ENCODE data around the gene SLC22A5.
"Not testable (repeated sequence)": the region's sequence is repeated elsewhere in the genome, so short reads cannot be mapped to it uniquely, and the experiment has no call there.

Gene SLC22A5

DNA sequence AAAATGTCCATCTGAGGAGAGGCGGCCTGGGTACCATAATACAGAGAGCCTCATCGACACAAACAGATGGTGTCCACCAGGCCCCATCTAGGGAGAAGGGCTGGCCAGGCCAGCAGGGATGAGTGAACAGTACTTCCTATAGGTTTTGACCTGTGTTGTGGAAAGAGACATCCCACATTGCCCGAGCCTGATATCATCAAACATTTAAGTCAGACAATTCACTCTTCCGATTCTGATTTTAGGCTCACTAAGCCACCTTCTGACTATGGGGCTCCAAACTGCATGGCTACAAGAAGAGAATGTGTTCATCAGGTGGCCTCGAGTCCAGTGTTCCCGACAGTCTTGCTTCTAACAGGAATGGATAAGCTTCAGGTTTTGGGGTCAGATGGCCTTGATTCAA lies 38.9 kb downstream of the SLC22A5 start:
- Histone ChIP-seq H3K4me3 (ENCODE audit: low read depth in 1 of 5, low read length in 5 of 5) (no peak overlapping the region), H3K27me3 (ENCODE audit: control insufficient read depth in 5 of 5, insufficient read depth in 4 of 5, low read length in 5 of 5) (no peaks in the 10 kb centered on the region), H3K9me3 (ENCODE audit: control insufficient read depth in 5 of 5, low read length in 5 of 5) (peaks cover 0 to 3% (median 0%) of the 10 kb centered on the region in 5 donors), H3K4me1 (ENCODE audit: control insufficient read depth in 5 of 5, insufficient read depth in 5 of 5, low read length in 5 of 5) (peaks cover 2 to 35% (median 28%) of the 10 kb centered on the region in 5 donors), H3K27ac (ENCODE audit: low read depth, low read length) (no peak overlapping the region), H3K36me3 (ENCODE audit: control insufficient read depth in 5 of 5, insufficient read depth in 5 of 5, low read length in 5 of 5) (no peaks in the 10 kb centered on the region), H3K9ac (ENCODE audit: low read length in 5 of 5) (no peak overlapping the region)

DNA sequence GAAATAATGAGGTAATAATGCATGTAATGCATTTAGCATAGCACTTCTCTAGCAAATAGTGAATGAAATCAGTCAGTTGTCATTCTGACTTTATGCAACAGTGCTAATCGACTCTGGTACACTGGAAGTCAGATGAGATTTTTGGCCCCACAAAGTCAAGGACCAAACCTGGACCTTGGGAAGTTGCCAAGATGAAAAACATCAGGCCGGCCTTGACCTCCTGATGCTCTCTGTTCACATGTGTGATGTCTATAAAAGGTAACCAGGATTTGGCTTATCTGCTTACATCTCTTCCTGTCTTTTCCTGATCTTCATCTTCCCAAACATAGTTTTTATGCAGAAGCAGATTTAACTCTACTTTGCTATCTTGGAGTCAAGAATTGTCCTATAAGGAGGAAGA lies 39.5 kb downstream of the SLC22A5 start:
- Histone ChIP-seq H3K4me3 (ENCODE audit: low read depth in 1 of 5, low read length in 5 of 5) (no peak overlapping the region), H3K9me3 (ENCODE audit: control insufficient read depth in 5 of 5, low read length in 5 of 5) (peaks cover 0 to 3% (median 0%) of the 10 kb centered on the region in 5 donors), H3K27ac (ENCODE audit: low read depth, low read length) (peak overlapping the region; percentile 99), H3K9ac (ENCODE audit: low read length in 5 of 5) (no peak overlapping the region), H3K4me1 (ENCODE audit: control insufficient read depth in 5 of 5, insufficient read depth in 5 of 5, low read length in 5 of 5) (peaks cover 2 to 40% (median 29%) of the 10 kb centered on the region in 5 donors), H3K27me3 (ENCODE audit: control insufficient read depth in 5 of 5, insufficient read depth in 4 of 5, low read length in 5 of 5) (no peaks in the 10 kb centered on the region), H3K36me3 (ENCODE audit: control insufficient read depth in 5 of 5, insufficient read depth in 5 of 5, low read length in 5 of 5) (no peaks in the 10 kb centered on the region)

DNA sequence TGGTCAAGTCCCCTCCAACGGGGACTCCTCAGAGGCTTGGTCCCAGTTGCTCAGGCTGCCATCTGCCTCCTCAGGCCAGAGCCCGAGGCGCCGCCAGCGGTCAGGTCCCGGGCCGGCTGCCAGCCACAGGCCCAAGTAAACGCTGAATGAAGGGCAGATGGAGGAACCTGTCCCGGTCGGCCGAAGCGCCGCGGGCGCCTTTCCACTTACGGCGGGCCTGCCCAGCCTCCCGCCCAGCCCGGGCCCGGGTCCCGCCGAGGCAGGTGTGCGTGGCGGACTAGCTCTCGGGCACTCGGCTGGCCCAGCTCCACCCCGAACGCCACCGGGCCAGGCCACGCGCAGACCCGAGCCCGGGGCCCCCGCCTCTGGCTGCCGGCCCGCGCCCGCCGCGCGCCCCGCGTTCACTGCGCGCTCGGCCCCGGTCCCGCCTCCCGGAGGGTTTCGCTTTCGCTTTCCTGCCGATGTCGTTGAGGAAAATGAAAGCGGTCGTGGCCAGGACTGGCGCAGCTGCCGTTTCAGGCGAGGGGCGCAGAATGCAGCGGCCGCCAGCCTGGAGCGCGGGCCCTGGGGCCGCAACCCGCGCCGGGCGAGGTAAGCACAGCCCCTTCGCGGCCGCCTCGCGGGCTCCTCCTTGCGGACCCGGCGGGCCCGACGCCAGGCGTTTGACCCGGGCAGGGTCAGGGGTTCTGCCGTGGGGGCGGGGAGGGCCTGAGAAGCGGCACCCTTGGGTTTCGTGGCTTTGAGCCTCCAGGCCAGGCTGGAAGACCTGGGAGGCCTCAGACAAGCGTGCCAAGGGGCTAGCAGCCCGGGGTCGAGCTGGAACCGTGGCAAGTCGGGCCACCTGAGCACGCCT lies 41.2 kb downstream of the SLC22A5 start:
- peaks cover 0 to 3% (median 0%) of the 10 kb centered on the region in 5 donors for H3K9me3 ChIP-seq (ENCODE audit: control insufficient read depth in 5 of 5, low read length in 5 of 5)
- peak overlapping the region; percentile 78 to 89 (median 82) for H3K4me3 ChIP-seq (ENCODE audit: low read depth in 1 of 5, low read length in 5 of 5)
- peaks cover 10 to 57% (median 46%) of the 10 kb centered on the region in 5 donors for H3K4me1 ChIP-seq (ENCODE audit: control insufficient read depth in 5 of 5, insufficient read depth in 5 of 5, low read length in 5 of 5)

DNA sequence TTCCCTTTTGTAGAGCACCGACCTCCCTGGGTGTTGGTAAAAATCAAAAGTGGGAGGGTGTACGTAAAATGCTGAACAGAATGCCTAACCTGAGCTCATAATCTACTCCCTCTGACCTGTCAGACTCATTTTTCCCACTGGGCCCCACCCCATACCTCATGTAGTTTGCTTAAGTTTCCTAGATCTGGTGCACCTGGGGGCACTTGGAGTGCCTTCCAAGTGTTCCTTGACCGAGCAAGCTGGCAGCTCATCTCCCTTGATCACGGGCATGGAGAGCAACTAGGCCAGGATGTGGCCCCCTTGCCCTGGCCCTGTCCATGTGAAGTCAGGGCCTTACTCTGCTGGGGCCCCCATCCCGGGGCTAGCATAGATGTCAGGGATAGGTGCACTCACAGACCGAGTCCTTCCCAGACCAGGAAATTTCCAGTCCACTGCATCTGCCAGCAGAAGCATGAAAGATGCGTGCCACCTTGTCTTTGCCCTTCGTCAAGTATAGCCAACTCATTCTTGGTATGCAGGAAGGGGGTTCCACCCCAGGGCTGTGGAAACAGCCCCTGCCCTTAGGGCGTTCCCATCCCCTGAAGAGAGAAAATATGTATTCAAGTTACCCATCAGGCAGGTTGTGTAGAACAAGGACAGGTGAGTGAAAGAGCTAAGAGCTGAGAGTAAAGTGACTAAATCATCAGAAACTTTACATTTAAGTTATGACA lies 41.9 kb downstream of the SLC22A5 start:
- Histone ChIP-seq H3K4me1 (ENCODE audit: control insufficient read depth in 5 of 5, insufficient read depth in 5 of 5, low read length in 5 of 5) (peaks cover 12 to 65% (median 53%) of the 10 kb centered on the region in 5 donors), H3K4me3 (ENCODE audit: low read depth in 1 of 5, low read length in 5 of 5) (peak overlapping the region; percentile 78 to 89 (median 82)), H3K36me3 (ENCODE audit: control insufficient read depth in 5 of 5, insufficient read depth in 5 of 5, low read length in 5 of 5) (no peaks in the 10 kb centered on the region), H3K9ac (ENCODE audit: low read length in 5 of 5) (peak overlapping the region; percentile 96 to 100 (median 98)), H3K9me3 (ENCODE audit: control insufficient read depth in 5 of 5, low read length in 5 of 5) (peaks cover 0 to 3% (median 0%) of the 10 kb centered on the region in 5 donors), H3K27ac (ENCODE audit: low read depth, low read length) (peak overlapping the region; percentile 99), H3K27me3 (ENCODE audit: control insufficient read depth in 5 of 5, insufficient read depth in 4 of 5, low read length in 5 of 5) (no peaks in the 10 kb centered on the region)

More for the DNA sequence above, 41.2 kb downstream of the SLC22A5 start:
- Histone ChIP-seq H3K36me3 (ENCODE audit: control insufficient read depth in 5 of 5, insufficient read depth in 5 of 5, low read length in 5 of 5) (no peaks in the 10 kb centered on the region), H3K9ac (ENCODE audit: low read length in 5 of 5) (peak overlapping the region; percentile 96 to 100 (median 98)), H3K27me3 (ENCODE audit: control insufficient read depth in 5 of 5, insufficient read depth in 4 of 5, low read length in 5 of 5) (no peaks in the 10 kb centered on the region), H3K27ac (ENCODE audit: low read depth, low read length) (peak overlapping the region; percentile 99)

DNA sequence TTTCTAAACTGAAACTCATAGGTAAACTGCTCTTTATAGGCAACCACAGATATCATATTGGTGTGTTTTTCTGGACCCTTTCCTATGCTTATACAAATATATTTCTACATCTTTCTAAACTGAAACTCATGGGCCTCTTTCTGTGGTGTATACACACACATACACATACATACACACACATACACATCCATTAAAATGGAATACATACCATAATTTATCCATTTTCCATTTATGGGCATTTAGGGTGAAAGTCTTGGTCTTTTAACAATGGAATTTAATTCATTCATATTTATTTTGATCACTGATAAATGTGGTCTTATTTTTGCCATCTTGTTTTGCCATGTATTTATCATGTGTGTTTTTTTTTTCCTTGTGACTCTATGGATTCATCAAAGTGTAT lies 44.1 kb downstream of the SLC22A5 start:
- H3K4me1 ChIP-seq (ENCODE audit: control insufficient read depth in 5 of 5, insufficient read depth in 5 of 5, low read length in 5 of 5), result peaks cover 18 to 84% (median 71%) of the 10 kb centered on the region in 5 donors
- no peak overlapping the region for H3K4me3 ChIP-seq (ENCODE audit: low read depth in 1 of 5, low read length in 5 of 5)
- no peaks in the 10 kb centered on the region for H3K9me3 ChIP-seq (ENCODE audit: control insufficient read depth in 5 of 5, low read length in 5 of 5)
- H3K36me3 ChIP-seq (ENCODE audit: control insufficient read depth in 5 of 5, insufficient read depth in 5 of 5, low read length in 5 of 5), result peaks cover 0 to 3% (median 0%) of the 10 kb centered on the region in 5 donors
- peak overlapping the region in 2 of 5 donors; percentile 96 to 99 for H3K9ac ChIP-seq (ENCODE audit: low read length in 5 of 5)
- H3K27me3 ChIP-seq (ENCODE audit: control insufficient read depth in 5 of 5, insufficient read depth in 4 of 5, low read length in 5 of 5), result no peaks in the 10 kb centered on the region
- H3K27ac ChIP-seq (ENCODE audit: low read depth, low read length), result peak overlapping the region; percentile 99

DNA sequence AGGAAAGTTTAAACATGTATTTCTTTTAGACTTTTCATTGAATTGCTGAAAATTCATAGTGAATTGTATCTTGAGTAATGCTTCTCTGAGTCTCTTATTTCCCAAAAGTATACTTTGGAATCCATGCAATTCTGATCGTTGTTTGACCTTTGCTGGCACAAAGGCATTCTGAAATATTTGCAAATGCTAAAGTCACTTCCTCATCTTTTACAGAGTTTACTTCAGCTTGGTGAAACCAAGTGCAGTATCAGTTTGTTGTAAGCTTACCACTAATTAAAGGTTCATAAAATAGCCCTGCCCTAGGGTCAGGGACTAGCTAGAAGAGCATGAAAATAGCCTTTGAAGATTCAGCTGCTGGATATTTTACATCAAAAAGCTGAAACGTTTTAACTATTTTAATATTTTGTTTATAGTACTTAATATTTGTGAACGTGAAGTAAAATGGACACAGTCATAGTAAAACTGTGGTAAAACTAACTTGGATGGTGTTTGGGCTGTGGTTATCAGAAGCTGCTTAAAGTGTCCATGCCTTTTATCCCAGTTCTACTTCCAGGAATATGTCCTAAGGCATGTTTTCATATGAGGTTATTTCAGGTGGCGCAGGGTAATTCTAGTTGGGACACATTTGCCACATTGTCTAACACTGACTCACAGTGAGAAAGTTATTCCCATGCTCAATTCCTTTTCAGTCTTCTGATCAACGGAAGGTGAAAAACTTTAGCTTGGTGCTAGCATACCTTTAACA lies 45.3 kb downstream of the SLC22A5 start:
- Histone ChIP-seq H3K4me1 (ENCODE audit: control insufficient read depth in 5 of 5, insufficient read depth in 5 of 5, low read length in 5 of 5) (peaks cover 22 to 86% (median 72%) of the 10 kb centered on the region in 5 donors), H3K9ac (ENCODE audit: low read length in 5 of 5) (peak overlapping the region; percentile 50 to 99 (median 71)), H3K9me3 (ENCODE audit: control insufficient read depth in 5 of 5, low read length in 5 of 5) (no peaks in the 10 kb centered on the region), H3K4me3 (ENCODE audit: low read depth in 1 of 5, low read length in 5 of 5) (no peak overlapping the region), H3K36me3 (ENCODE audit: control insufficient read depth in 5 of 5, insufficient read depth in 5 of 5, low read length in 5 of 5) (peaks cover 0 to 3% (median 0%) of the 10 kb centered on the region in 5 donors), H3K27ac (ENCODE audit: low read depth, low read length) (peak overlapping the region; percentile 99), H3K27me3 (ENCODE audit: control insufficient read depth in 5 of 5, insufficient read depth in 4 of 5, low read length in 5 of 5) (no peaks in the 10 kb centered on the region)

DNA sequence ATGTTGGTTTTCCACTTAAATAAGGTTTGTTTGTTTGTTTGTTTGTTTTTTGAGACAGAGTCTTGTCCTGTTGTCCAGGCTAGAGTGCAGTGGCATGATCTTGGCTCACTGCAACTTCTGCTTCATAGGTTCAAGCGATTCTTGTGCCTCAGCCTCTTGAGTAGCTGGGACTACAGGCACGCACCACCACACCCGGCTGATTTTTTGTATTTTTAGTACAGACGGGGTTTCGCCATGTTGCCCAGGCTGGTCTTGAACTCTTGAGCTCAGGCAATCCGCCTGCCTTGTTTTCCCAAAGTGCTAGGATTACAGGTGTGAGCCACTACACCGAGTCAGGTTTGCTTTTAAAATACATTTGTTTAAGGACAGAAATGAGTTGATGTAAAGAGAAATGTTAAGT lies 46.0 kb downstream of the SLC22A5 start:
- peaks cover 22 to 86% (median 74%) of the 10 kb centered on the region in 5 donors for H3K4me1 ChIP-seq (ENCODE audit: control insufficient read depth in 5 of 5, insufficient read depth in 5 of 5, low read length in 5 of 5)
- not testable (repeated sequence) for H3K27me3 ChIP-seq (ENCODE audit: control insufficient read depth in 5 of 5, insufficient read depth in 4 of 5, low read length in 5 of 5); H3K36me3 ChIP-seq (ENCODE audit: control insufficient read depth in 5 of 5, insufficient read depth in 5 of 5, low read length in 5 of 5); H3K4me3 ChIP-seq (ENCODE audit: low read depth in 1 of 5, low read length in 5 of 5); H3K9me3 ChIP-seq (ENCODE audit: control insufficient read depth in 5 of 5, low read length in 5 of 5)
- H3K27ac ChIP-seq (ENCODE audit: low read depth, low read length), result peak overlapping the region; percentile 99
- peak overlapping the region; percentile 9 to 99 (median 71) for H3K9ac ChIP-seq (ENCODE audit: low read length in 5 of 5)

DNA sequence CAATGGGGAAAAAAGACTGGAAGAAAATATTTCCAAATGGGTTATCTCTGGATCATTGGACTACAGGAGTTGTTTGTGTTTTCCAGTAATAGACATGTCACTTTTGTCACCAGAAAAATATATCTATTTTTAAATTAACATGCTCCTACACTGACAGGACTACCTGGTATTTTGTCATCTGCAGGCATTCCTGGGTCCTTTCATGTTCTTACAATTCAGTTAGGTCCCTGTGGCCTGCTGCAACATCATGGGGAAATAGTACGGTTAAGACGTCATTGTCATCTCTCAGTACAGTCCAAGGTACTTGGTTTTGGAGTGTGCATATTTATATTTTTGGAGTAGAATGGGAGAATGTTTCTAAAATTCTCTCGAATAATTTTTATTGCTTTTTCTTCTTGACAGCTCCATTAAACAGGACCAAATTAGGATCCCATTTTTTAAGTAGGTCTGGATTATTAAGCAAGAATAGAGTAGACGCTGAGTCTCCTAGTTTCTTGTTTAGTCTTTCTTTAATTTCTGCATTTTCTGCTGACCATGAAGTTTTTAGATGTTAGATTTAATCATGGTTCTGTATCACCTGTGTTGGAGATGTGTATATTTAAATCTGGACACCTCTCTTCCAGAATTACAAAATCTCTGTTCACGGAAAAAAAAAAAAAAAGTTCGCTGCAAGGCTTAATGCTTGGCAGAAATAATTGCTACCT lies 46.9 kb downstream of the SLC22A5 start:
- H3K4me3 ChIP-seq (ENCODE audit: low read depth in 1 of 5, low read length in 5 of 5), result peak overlapping the region in 1 of 5 donors; percentile 26
- H3K9ac ChIP-seq (ENCODE audit: low read length in 5 of 5), result peak overlapping the region in 3 of 5 donors; percentile 9 to 99 (median 53)
- peaks cover 0 to 9% (median 4%) of the 10 kb centered on the region in 5 donors for H3K36me3 ChIP-seq (ENCODE audit: control insufficient read depth in 5 of 5, insufficient read depth in 5 of 5, low read length in 5 of 5)
- no peaks in the 10 kb centered on the region for H3K27me3 ChIP-seq (ENCODE audit: control insufficient read depth in 5 of 5, insufficient read depth in 4 of 5, low read length in 5 of 5)
- peak overlapping the region; percentile 99 for H3K27ac ChIP-seq (ENCODE audit: low read depth, low read length)
- H3K4me1 ChIP-seq (ENCODE audit: control insufficient read depth in 5 of 5, insufficient read depth in 5 of 5, low read length in 5 of 5), result peaks cover 22 to 89% (median 79%) of the 10 kb centered on the region in 5 donors
- H3K9me3 ChIP-seq (ENCODE audit: control insufficient read depth in 5 of 5, low read length in 5 of 5), result no peaks in the 10 kb centered on the region

DNA sequence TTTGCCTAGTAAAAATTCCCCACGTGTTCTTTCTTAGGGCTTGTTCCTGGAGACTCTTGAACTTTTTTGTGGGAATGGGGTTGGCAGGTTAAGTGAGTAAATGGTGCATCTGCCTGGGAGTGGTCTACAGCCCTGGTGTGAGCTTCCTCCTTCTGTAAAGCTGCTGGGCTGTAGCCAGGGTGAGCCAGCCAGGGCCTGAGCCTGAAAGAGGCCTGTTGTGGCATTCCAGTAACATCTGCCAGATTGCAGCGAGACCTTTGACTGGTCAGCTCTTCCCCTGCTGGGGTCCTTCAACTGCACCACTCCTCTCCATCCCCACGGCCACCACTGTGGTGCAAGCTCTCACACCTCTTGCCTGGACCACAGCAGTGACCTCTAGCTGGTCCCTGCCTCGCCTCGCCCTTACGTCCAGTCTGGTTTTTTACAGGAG lies 47.5 kb downstream of the SLC22A5 start:
- peak overlapping the region in 3 of 5 donors; percentile 48 to 58 (median 53) for H3K9ac ChIP-seq (ENCODE audit: low read length in 5 of 5)
- peaks cover 20 to 89% (median 76%) of the 10 kb centered on the region in 5 donors for H3K4me1 ChIP-seq (ENCODE audit: control insufficient read depth in 5 of 5, insufficient read depth in 5 of 5, low read length in 5 of 5)
- peak overlapping the region; percentile 99 for H3K27ac ChIP-seq (ENCODE audit: low read depth, low read length)
- no peaks in the 10 kb centered on the region for H3K9me3 ChIP-seq (ENCODE audit: control insufficient read depth in 5 of 5, low read length in 5 of 5)
- H3K4me3 ChIP-seq (ENCODE audit: low read depth in 1 of 5, low read length in 5 of 5), result peak overlapping the region in 1 of 5 donors; percentile 26
- H3K36me3 ChIP-seq (ENCODE audit: control insufficient read depth in 5 of 5, insufficient read depth in 5 of 5, low read length in 5 of 5), result peaks cover 0 to 9% (median 4%) of the 10 kb centered on the region in 5 donors
- no peaks in the 10 kb centered on the region for H3K27me3 ChIP-seq (ENCODE audit: control insufficient read depth in 5 of 5, insufficient read depth in 4 of 5, low read length in 5 of 5)

Data from subcutaneous abdominal adipose tissue (tissue), 5 donors.